Ishikawa (cell line): ENCODE results near the gene GABPA.
A peak's percentile ranks its signal among the peaks of the same experiment; 100 is the strongest.

ENCODE experiments used
- CEBPB ChIP-seq: IDR thresholded peaks from 2 replicates; pipeline ENCODE4 v1.6.1; 2012
- CREB1 ChIP-seq: IDR thresholded peaks from 2 replicates; pipeline ENCODE4 v1.6.1; 2012; ENCODE audit warnings: low read depth
- EGR1 ChIP-seq: IDR thresholded peaks from 2 replicates; pipeline ENCODE4 v1.6.1; 2012
- EP300 ChIP-seq: IDR thresholded peaks from 2 replicates; pipeline ENCODE4 v1.6.1; 2012; ENCODE audit warnings: borderline replicate concordance
- FOXM1 ChIP-seq: IDR thresholded peaks from 2 replicates; pipeline ENCODE4 v1.6.1; 2012; ENCODE audit warnings: low read depth, borderline replicate concordance
- MAX ChIP-seq: IDR thresholded peaks from 2 replicates; pipeline ENCODE4 v1.6.1; 2012
- NFIC ChIP-seq: IDR thresholded peaks from 2 replicates; pipeline ENCODE4 v1.6.1; 2012
- RAD21 ChIP-seq: IDR thresholded peaks from 2 replicates; pipeline ENCODE4 v1.6.1; 2012; ENCODE audit warnings: low read depth
- REST ChIP-seq: IDR thresholded peaks from 2 replicates; pipeline ENCODE4 v1.6.1; 2012; ENCODE audit warnings: low read depth, mild to moderate bottlenecking
- TAF1 ChIP-seq: IDR thresholded peaks from 2 replicates; pipeline ENCODE4 v1.6.1; 2012; ENCODE audit warnings: low read depth, mild to moderate bottlenecking
- TCF12 ChIP-seq: IDR thresholded peaks from 2 replicates; pipeline ENCODE4 v1.6.1; 2012; ENCODE audit warnings: low read depth
- TEAD4 ChIP-seq: IDR thresholded peaks from 2 replicates; pipeline ENCODE4 v1.6.1; 2012
- USF1 ChIP-seq: IDR thresholded peaks from 2 replicates; pipeline ENCODE4 v1.6.1; 2012
- YY1 ChIP-seq: IDR thresholded peaks from 2 replicates; pipeline ENCODE4 v1.6.1; 2012; ENCODE audit warnings: low read depth
- ZBTB7A ChIP-seq: IDR thresholded peaks from 2 replicates; pipeline ENCODE4 v1.6.1; 2012; ENCODE audit warnings: low read depth

The GABPA gene

DNA sequence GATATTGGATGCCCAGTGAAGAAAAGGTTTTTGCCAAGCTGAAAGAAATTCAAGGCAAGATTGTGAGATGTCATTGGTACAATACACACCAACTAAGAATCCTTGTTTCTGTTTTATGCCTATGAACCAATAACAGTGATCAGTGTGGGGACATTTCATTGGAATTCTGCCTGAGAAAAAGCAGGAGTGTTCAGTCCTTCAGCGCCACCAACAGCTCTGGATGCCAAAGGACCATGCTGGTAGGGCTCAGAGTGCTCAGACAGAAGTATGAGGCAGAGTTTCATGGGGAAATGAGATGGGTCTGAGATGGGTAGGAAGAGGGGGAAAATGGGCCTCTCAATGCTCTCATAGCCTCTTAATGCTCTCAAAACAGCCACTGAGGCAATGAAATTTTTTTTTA, 56.5 kb downstream of the GABPA start:
- TF ChIP-seq EGR1 = no peak
- peak; percentile 6; the same call in 1 of the 2 replicates for TF ChIP-seq RAD21

- TF ChIP-seq REST (no peak), ZBTB7A (no peak), RAD21 (peak; percentile 69), YY1 (no peak), TEAD4 (0 out of 2 replicates have a peak, but pooled peaks have one; percentile 25), EP300 (no peak), FOXM1 (no peak), CREB1 (no peak), CEBPB (no peak), TCF12 (no peak), NFIC (no peak), MAX (peak; percentile 46), USF1 (0 out of 2 replicates have a peak, but pooled peaks have one; percentile 5), TAF1 (no peak), EGR1 (no peak)
These were observed 66.6 kb downstream of the GABPA start for GRCh38 chr21:25801217-25802014.

GRCh38 chr21:25806060-25806459, 71.3 kb downstream of the GABPA start:
- no peak for TF ChIP-seq CREB1
- no peak for TF ChIP-seq CEBPB
- no peak for TF ChIP-seq YY1
- no peak for TF ChIP-seq EP300
- TF ChIP-seq EGR1 = no peak
- TF ChIP-seq FOXM1 = no peak
- no peak for TF ChIP-seq ZBTB7A
- TF ChIP-seq MAX = no peak
- no peak for TF ChIP-seq TAF1
- no peak for TF ChIP-seq USF1
- no peak for TF ChIP-seq TCF12
- TF ChIP-seq TEAD4 = no peak
- TF ChIP-seq RAD21 = no peak
- no peak for TF ChIP-seq NFIC

GRCh38 chr21:25807191-25807590, 72.4 kb downstream of the GABPA start:
- TF ChIP-seq EGR1 (no peak), CEBPB (no peak), CREB1 (no peak), FOXM1 (no peak), TEAD4 (no peak), EP300 (no peak), USF1 (no peak), REST (no peak), YY1 (no peak), TAF1 (no peak), NFIC (no peak), MAX (no peak), RAD21 (no peak), TCF12 (no peak), ZBTB7A (no peak)

GRCh38 chr21:25809013-25809412, 74.2 kb downstream of the GABPA start:
- TF ChIP-seq RAD21 = no peak
- TF ChIP-seq CEBPB = no peak
- no peak for TF ChIP-seq MAX
- no peak for TF ChIP-seq ZBTB7A
- no peak for TF ChIP-seq TAF1
- no peak for TF ChIP-seq EP300
- no peak for TF ChIP-seq USF1
- no peak for TF ChIP-seq FOXM1
- TF ChIP-seq REST = no peak
- TF ChIP-seq TEAD4 = no peak
- no peak for TF ChIP-seq CREB1
- TF ChIP-seq YY1 = no peak
- no peak for TF ChIP-seq NFIC
